MM.1S (cell line): ENCODE data around the gene BHLHE41.

Experiments used
- DNase-seq: peaks from one replicate; pipeline ENCODE4 v3.0.0-alpha.2; 2015
- H2AFZ ChIP-seq: fragments of 300-600 bp; sonication (generic); 2 replicates; pipeline ENCODE4 v1.6.0; 2016; ENCODE audit warnings: antibody characterized with exemption, low read length
- H3F3A ChIP-seq: fragments of 300-600 bp; sonication (generic); 2 replicates; pipeline ENCODE4 v1.6.1; 2016; ENCODE audit warnings: mild to moderate bottlenecking, antibody characterized with exemption, low read length, moderate library complexity, mixed read lengths; ENCODE audit not compliant: insufficient read depth
- H3K27ac ChIP-seq: fragments of 300-600 bp; sonication (generic); 2 replicates; pipeline ENCODE4 v1.5.1; 2016; ENCODE audit warnings: mild to moderate bottlenecking, low read length
- H3K27me3 ChIP-seq: fragments of 300-600 bp; sonication (generic); replicated peaks from 2 replicates; pipeline ENCODE4 v1.6.0; 2016; ENCODE audit warnings: low read length; ENCODE audit not compliant: insufficient read depth
- H3K36me3 ChIP-seq: fragments of 300-600 bp; sonication (generic); replicated peaks from 2 replicates; pipeline ENCODE4 v1.6.1; 2016; ENCODE audit warnings: mild to moderate bottlenecking, low read length, mixed read lengths; ENCODE audit not compliant: insufficient read depth
- H3K4me1 ChIP-seq: fragments of 300-600 bp; sonication (generic); 2 replicates; pipeline ENCODE4 v1.6.1; 2016; ENCODE audit warnings: low read length, mixed read lengths
- H3K4me2 ChIP-seq: fragments of 300-600 bp; sonication (generic); 2 replicates; pipeline ENCODE4 v1.6.0; 2016; ENCODE audit warnings: low read depth, low read length
- H3K4me3 ChIP-seq: fragments of 300-600 bp; sonication (generic); 2 replicates; pipeline ENCODE4 v1.5.1; 2016; ENCODE audit warnings: low read length, mixed read lengths
- H3K79me2 ChIP-seq: fragments of 300-600 bp; sonication (generic); 2 replicates; pipeline ENCODE4 v1.6.1; 2016; ENCODE audit warnings: mixed run types, low read length, mixed read lengths
- H3K9ac ChIP-seq: fragments of 300-600 bp; sonication (generic); 2 replicates; pipeline ENCODE4 v1.6.1; 2016; ENCODE audit warnings: low read length, mixed read lengths
- H3K9me2 ChIP-seq: fragments of 300-600 bp; sonication (generic); replicated peaks from 2 replicates; pipeline ENCODE4 v1.6.1; 2016; ENCODE audit warnings: mild to moderate bottlenecking, low read length, mixed read lengths; ENCODE audit not compliant: insufficient read depth
- H3K9me3 ChIP-seq: fragments of 300-600 bp; sonication (generic); replicated peaks from 2 replicates; pipeline ENCODE4 v1.6.1; 2016; ENCODE audit warnings: mild to moderate bottlenecking, low read length, mixed read lengths; ENCODE audit not compliant: insufficient read depth
- H4K20me1 ChIP-seq: fragments of 300-600 bp; sonication (generic); 2 replicates; pipeline ENCODE4 v1.6.1; 2016; ENCODE audit warnings: mild to moderate bottlenecking, low read length, moderate library complexity, mixed read lengths; ENCODE audit not compliant: insufficient read depth
- CTCF ChIP-seq: fragments of 300-600 bp; sonication (generic); IDR thresholded peaks from 2 replicates; pipeline ENCODE4 v1.5.1; 2016; ENCODE audit warnings: antibody characterized with exemption, low read length, mixed read lengths
- EZH2 ChIP-seq: fragments of 300-600 bp; sonication (generic); optimal IDR thresholded peaks from 2 replicates; pipeline ENCODE3; 2017; ENCODE audit warnings: low read depth, mild to moderate bottlenecking, antibody characterized with exemption, low read length, mixed read lengths
- EZH2phosphoT487 ChIP-seq: fragments of 300-600 bp; sonication (generic); IDR thresholded peaks from 2 replicates; pipeline ENCODE4 v1.6.1; 2018; ENCODE audit warnings: antibody characterized with exemption, low read length

The BHLHE41 gene

GRCh38 chr12:26091822-26092221 is 33.0 kb downstream of the BHLHE41 start:
- H3F3A ChIP-seq, result peaks cover 5% of the 10 kb centered on the region; the same call in 1 of the 2 replicates
- H4K20me1 ChIP-seq, result no peaks in the 10 kb centered on the region
- no peak overlapping the region for H3K9ac ChIP-seq
- no peaks in the 10 kb centered on the region for H3K27me3 ChIP-seq
- H3K9me3 ChIP-seq, result no peaks in the 10 kb centered on the region
- H3K9me2 ChIP-seq, result no peaks in the 10 kb centered on the region
- no peak overlapping the region for H3K4me3 ChIP-seq
- no peaks in the 10 kb centered on the region for H3K79me2 ChIP-seq
- no peak for TF ChIP-seq EZH2phosphoT487
- TF ChIP-seq EZH2, result no peak
- no peak for TF ChIP-seq CTCF
- H3K36me3 ChIP-seq, result no peaks in the 10 kb centered on the region
- no peak overlapping the region for H3K4me2 ChIP-seq
- H3K4me1 ChIP-seq, result peaks cover 34% of the 10 kb centered on the region
- no peak for DNase-seq
- no peak overlapping the region for H3K27ac ChIP-seq
- no peak overlapping the region for H2AFZ ChIP-seq

- Histone ChIP-seq H4K20me1 (no peaks in the 10 kb centered on the region), H3K27me3 (no peaks in the 10 kb centered on the region), H3K79me2 (no peaks in the 10 kb centered on the region), H3K27ac (no peak overlapping the region), H3K4me3 (no peak overlapping the region), H3K36me3 (no peaks in the 10 kb centered on the region), H3K9me3 (no peaks in the 10 kb centered on the region), H3K9me2 (no peaks in the 10 kb centered on the region), H3F3A (peaks cover 5% of the 10 kb centered on the region; the same call in 1 of the 2 replicates), H3K4me1 (peaks cover 32% of the 10 kb centered on the region), H2AFZ (no peak overlapping the region), H3K4me2 (no peak overlapping the region), H3K9ac (no peak overlapping the region)
- TF ChIP-seq CTCF, result no peak
- no peak for TF ChIP-seq EZH2
- TF ChIP-seq EZH2phosphoT487, result no peak
- no peak for DNase-seq
Observed at GRCh38 chr12:26090836-26091510, 33.9 kb downstream of the BHLHE41 start.

- DNase-seq, result peak; percentile 94
- peak overlapping the region; percentile 2; the same call in 1 of the 2 replicates for H2AFZ ChIP-seq
- TF ChIP-seq EZH2phosphoT487 (no peak), CTCF (peak; percentile 10; the same call in 1 of the 2 replicates), EZH2 (no peak)
Observed at GRCh38 chr12:26088998-26089397, 35.8 kb downstream of the BHLHE41 start.

More at GRCh38 chr12:26088998-26089397, 35.8 kb downstream of the BHLHE41 start:
- Histone ChIP-seq H3K4me2 (peak overlapping the region; percentile 38), H3K27ac (peak overlapping the region; percentile 70), H3K9ac (peak overlapping the region; percentile 4; the same call in 1 of the 2 replicates), H3K79me2 (no peaks in the 10 kb centered on the region), H3K27me3 (no peaks in the 10 kb centered on the region), H3K9me2 (no peaks in the 10 kb centered on the region), H3K9me3 (no peaks in the 10 kb centered on the region), H3K36me3 (no peaks in the 10 kb centered on the region), H4K20me1 (no peaks in the 10 kb centered on the region), H3F3A (peaks cover 5% of the 10 kb centered on the region; the same call in 1 of the 2 replicates), H3K4me3 (no peak overlapping the region), H3K4me1 (peaks cover 32% of the 10 kb centered on the region)
